HG03571 (cell line): ENCODE measurements around the gene ACKR2.

Source experiments
- ATAC-seq: cut with Tn5 transposase; IDR thresholded peaks from one replicate; pipeline ENCODE4 v1.9.1; 2021; ENCODE audit not compliant: unreplicated experiment

ACKR2 gene

DNA sequence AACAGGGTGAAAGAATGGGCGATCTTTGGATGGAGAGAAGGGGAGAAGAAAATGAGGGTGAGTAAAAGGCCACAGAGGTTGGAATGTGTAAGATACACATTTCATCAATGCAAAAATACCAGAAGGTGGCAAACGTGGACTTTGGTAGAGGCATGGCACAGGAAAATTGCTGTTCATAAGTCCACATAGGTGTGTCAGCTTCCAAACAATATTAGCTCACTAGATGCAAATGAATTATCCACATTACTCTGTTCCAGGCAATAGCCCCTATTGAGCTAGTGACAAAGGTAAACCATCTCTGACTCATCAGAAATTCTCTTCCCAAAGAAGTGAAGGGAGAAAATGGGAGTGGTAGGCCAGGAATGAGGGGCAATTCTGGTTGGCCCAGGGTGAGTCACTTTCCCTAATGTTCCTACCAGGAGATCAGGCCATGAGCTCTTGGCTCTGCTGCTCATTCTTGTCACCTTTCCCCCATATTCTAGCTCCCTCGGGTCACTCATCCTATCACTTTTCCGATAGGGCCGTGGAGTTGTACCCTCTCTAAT lies 19.9 kb downstream of the ACKR2 start:
- ATAC-seq = no peak

DNA sequence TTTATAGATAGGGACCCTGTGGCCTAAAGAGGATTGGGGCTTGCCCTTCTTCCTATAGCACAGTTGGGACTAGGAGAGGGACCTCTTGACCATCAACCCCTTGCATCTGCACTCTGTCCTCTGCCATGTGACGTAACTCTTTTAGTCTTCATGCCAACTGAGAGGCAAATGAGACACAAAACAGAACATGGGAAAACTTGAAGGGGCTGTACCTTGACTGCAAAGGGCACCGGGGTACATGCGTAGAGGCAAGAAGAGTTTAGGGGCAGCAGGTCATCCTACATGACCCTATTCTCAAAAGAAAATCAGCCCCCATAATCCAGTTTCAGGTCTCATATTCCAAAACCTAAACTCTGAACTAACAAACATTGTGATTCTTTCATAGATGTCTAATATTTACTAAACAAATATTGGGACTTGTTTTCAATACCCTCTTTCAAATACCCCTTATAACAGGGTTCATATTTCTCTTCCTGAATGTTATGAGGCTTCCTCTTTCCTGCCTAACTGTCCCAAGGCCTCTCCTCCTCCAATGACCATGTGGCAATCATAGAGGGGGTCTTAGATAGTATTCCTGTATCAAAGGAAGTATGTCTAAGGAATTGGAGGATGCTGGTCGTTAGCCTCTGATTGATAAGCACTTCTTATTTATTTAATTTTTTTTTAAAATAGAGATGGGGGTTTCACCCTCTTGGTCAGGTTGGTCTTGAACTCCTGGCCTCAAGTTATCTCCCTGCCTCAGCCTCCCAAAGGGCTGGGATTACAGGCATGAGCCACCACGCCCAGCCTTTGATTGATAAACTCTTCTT lies 20.6 kb downstream of the ACKR2 start:
- no peak for ATAC-seq

DNA sequence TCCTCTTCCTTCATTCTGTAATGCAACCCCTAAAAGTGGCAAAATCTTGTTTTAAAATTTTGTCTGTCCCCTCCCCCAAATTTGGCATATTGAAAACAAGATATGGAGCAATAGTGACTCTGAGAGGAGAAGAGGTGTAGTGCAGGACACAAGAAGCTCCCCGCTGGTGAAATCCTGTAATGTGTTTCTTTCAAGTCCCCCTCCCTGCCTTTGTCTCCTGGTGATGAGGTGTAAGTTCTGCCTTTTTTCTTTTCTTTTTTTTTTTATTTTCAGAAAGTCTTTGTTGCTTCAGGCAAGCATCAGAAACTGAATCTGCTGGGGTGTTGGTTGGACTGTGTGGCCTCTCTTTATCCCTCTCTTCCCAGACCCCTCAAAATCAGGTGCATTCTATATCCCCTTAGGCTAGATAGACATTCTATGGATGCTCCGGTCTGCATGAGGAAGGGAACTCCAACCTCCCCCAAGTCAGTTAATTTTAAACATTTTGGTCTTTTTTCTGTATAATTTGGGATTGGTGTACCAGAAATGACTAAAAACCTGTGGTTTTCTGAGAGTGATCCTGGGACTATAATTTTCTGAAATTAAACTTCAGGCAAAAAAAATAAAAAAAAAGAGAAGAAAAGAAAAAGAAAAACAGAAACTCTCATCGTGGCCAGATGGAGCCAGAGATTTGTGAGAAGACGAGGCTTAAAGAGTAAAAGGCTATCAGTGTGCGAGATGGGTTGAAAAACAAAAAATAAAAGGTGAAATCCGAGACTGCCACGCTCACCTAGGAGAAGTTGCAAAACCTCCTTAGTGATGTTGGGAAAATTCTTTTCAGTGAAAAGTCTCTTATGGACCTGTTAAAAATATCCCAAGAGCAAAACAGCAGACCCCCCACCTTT lies 21.4 kb downstream of the ACKR2 start:
- ATAC-seq = no peak

DNA sequence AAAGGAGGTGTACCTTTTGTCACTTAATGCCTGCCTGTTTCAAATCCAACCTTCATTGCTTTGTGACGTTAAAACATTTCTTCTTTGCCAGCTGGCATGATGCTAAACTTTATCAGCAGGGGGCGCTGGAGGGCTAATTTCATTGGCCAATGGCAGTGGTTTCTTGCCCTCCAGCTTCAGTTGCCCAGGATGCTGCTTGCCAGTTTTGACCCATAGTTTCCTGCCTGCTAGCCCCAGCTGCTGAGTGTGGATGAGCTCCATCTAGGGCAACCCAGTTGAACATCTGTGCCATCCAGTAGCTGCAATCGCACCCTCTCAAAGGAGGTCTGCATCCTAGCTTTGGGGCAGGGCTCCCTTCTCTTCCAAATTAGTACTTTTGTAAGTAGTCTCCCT lies 22.1 kb downstream of the ACKR2 start:
- no peak for ATAC-seq

DNA sequence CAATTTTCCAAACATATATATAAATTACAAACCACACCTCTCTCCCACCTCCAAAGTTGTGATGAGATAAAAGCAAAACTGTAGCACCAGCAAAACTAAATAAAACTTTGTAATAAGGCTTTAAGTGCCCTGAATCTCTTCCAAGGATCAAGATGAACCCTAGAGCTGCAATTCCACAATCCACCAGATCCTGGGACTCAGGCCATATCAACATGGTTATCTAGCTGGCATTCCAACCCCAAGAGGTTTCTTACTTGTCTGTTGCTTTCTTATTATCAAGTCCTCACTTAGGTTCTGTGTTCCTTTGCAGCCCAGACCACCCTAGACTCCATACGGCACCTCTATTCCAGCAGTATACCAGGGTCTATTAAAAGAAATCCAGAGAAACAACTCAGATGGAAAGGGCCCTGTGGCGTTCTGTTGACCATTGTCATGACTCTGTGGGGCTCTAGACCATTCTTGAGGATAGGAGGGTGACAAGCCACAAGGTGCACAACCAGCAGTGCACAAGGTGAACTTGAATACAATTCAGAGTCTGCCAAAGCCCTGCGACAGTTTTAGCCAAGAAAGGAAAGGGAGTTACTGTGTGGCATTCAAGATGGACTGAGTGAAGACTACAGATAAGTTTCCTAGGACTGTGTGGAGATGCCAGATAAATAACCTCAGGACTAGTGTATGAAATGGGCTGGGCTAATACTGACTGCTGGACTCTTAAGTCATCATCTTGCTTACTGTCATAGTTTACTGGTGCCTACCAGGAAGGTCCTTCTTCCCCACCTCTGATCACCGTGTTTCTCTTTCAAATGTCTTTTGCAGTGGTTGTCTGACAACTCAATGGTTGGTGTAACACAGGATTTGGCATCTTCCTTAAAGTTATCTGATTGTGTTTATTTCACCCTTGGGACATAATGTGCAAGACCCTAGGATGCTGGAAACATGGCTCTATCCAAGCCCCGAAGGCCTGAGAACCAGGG lies 27.2 kb downstream of the ACKR2 start:
- ATAC-seq = no peak

DNA sequence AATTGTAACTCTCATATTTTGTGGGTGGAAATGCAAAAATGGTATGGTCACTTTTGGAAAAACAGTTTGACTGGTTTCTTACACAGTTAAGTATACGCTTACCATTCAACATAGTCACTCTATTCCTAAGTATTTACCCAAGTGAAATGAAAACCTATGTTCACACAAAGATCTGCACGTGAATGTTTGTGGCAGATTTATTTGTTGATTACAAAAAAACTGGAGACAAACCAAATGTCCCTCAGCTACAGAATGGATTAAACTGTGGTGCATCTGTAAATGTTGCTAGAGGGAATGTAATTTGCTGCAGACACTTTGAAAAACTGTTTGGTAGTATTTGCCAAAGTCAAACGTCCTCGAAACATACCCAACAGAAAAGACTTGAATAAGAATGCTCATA lies 29.3 kb downstream of the ACKR2 start:
- no peak for ATAC-seq

DNA sequence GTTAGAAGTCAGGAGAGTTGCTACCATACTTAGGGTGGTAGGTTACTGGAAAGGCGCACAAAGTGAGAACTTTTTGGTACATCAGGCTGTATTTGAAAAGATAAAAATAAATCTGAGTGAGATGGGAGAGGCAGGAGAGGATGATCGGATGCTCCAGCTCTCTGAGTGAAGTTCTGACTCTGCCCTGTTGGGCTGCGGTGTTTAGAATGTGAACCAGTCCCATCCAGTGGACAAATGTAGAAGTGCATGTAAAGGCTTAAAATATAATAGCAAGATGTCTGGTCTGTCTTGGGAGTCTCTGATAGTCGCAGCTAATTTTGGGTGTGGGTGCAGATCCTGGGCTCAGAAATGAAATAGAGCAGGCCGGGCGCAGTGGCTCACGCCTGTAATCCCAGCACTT lies 30.4 kb downstream of the ACKR2 start:
- ATAC-seq = peak; percentile 93

DNA sequence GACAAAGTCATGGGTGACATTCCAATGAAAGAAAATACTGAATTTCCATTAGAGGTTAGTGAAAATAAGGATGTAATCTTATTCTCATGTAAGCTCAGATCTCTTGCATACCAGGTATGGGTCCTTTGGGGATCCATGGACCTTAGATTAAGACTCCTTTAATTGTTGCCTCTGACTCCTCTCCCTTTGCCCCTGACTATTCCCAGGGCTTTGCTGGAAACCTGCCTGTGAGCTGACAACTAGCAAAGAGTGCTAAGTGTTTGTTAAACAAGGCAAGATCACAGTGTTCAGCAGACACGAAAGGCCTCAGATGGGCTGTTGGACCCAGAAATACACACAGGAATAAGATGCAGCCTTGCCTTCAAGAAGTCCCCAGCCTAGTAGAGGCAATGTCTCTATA lies 32.1 kb downstream of the ACKR2 start:
- ATAC-seq = no peak

DNA sequence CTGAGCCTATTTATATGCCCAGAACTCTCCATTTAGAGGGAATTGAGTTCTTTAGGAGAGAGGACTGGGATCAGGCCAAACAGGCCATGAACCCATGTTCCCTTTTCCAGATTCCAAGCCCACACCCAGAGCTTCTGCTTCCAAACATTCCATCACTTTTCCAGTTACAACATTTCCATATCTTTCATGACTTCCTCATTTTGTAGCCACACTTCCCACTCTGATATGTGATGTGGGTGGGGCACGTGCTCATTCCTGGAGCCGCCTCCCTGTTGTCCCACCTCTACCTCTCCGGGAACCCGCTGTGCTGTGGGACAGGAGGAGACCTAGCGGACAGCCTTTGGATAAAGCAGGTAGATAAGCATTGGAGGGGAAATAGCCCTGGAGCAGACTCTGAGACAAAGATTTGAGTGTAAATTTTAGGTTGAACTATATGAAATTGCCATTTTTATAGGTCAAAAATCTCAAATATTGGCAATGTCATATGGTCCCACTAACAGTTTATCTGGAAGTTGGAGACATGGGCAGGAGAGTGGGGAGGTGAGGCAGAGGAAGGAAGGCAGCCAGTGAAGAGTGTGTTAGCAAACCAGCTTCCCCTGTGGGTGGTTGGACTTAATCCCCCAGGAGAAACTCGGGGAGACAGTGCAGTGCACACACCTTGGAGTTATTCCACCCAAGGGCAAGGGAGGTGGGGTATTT lies 34.6 kb downstream of the ACKR2 start:
- ATAC-seq = no peak

DNA sequence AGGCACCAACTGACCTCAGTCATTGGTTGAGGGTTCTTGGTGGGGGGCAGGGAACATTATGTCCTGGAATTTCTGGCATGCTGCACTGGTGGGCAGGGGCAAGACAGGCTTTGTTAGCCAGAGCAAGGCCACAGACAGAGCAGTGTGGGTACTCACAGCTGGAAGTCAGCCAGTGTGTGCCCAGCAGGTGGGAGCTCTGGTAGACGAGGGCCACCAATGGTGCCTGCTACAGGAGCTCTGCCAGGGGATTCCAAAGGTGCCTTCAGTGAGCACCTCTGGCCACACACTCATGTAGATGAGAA lies 35.1 kb downstream of the ACKR2 start:
- no peak for ATAC-seq

DNA sequence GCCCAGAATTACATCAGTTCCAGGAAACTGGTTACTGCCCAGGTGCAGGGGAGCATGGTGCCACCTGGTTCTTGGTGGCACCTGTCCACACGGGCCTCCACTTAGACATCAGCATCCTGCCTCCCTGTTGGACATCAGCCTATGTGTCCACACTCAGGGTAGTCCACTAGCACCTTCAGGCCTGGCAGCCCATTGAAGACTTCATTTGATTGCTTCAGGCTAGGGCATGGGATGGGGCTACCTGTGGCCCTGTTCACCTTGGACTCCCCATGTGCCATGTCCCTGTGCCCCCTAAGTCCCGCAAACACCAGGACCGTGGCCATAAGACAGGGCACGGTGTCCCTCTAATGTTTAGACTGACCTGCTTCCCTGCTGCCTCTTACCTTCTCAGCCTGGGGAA lies 35.6 kb downstream of the ACKR2 start:
- no peak for ATAC-seq

DNA sequence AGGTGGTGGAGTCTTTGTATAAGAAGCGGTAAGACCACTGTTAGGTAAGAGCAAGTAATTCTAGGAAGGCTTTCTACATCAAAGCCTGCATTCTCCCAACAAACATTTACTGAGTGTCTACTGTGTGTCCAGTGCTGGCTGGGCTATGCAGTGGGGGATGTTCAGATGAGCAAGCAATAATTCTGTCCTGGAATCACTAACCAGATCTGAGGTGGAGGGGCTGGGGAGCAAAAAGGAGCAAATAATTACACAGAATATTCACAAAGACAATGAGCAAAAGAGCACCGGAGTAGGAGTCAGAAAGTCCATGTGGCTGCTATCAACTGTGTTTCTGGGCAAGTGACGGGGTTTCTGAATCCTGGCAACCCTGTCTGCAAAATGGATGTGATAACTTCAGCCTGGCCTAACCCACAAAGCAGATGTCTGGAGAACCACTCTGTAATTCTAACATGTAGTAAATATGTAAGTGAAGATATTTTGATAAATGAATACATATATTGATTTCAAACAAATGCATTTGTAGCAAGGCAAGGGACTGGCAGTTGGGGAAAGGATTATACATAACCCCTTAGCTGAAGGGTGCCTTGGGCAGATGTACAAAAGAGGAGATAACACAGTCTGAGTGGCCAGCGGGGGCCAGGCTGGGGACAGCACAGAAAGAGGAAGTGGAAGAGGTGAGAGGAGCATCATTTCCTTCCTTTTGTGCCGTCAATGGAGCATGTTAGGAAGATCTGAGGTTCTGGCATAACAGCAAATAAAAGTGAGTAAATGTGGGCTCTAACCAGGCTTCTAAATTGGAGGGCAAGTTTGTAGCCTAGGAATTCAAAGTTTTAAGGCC lies 37.7 kb downstream of the ACKR2 start:
- ATAC-seq = no peak

DNA sequence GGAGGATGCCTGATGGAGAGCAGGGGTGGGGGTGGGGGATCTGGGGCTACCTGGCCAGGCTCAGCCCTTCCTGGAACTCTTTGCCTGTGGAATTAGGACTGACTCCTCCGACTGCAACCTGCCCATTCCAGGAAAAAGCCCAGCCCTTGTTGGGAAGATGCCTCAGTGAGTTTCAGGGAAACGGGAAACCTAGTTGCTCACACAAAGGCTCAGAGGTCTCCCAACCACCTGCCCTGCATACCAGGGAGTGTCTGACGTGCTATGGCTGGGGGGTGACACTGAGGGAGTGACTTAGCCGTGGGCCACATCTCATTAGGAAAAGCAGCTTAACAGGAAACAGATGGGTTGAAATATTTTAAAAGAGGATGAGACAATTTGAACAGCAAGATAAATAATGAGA lies 38.5 kb downstream of the ACKR2 start:
- ATAC-seq = no peak

DNA sequence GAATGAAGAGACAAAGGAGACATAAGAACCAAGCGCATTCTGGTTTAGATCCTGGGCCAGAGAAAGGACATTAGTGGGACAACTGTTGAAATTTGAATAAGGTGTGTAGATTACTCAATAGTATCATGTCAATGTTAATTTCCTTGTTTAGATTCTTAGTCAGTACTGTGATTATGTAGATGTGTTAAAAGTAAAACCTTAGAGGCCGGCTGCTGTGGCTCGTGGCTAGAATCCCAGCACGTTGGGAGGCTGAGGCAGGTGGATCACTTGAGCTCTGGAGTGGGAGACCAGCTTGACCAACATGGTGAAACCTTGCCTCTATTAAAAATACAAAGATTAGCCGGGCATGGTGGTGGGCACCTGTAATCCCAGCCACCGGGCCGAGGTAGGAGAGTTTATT lies 39.8 kb downstream of the ACKR2 start:
- no peak for ATAC-seq

DNA sequence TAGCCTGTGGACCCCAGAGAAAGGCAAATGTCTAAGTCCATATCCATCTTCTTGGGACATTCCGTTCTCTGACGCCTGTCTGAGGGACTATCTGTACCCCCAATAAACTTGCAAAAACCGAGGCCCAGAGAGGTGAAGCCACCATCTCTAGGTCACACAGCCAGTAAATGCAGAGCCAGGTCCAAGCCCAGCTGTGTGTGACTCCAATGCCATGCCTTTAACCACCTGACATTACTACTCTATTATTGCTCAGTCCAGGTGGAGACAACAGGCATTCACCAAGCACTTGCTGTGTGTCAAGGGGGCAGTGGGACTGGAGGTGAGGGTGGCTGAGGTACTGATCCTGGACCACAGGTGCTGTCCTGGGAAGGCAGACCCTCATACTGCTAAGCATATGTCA lies 41.0 kb downstream of the ACKR2 start:
- ATAC-seq = no peak

DNA sequence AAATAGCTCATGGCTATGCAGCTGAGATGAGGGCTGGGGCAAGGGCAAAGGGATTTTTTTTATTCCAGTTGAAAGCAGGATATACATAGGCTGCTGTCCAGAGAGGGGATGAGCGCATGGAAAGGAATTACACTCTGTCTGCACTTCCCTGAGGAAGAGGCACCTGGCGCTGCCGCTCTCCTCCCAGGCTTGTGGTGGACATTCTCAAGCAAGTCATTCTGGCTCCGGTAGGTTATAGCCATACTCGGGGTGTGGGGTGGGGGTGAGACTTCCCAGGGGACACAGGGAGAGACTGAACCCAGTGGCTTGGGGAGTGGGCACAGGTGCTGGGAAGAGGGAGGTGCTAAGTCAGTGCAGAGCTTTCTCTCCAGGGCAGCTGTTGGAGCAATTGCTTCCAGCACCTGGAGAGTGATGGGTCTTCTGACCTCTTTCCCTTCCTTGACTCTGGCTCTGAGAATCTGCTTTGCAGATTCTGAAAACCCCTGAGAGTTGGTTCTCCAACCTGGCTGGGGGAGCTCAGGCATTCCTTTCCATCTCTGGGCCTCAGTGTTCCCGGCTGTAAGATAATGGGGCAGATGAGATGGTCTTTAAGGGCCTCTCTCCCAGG lies 42.1 kb downstream of the ACKR2 start:
- no peak for ATAC-seq

DNA sequence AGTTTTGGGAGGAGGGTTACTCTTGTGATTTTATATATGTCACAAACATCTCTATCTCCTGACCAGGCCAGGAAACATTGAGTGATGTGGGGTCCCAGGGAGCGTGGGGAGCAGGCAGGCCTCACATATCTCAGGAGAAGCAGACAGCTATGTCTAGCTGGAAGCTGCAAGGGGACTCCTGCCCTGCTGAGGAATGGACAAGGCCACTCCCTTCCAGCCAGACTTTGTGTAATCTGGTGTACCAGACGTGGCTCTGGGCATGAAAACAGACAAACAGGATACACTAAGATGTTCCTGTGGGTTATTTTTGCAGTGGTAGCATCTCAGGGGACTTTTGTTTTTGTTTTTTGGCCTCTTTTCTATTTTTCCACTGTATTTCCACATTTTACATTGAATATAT lies 43.2 kb downstream of the ACKR2 start:
- ATAC-seq = no peak

DNA sequence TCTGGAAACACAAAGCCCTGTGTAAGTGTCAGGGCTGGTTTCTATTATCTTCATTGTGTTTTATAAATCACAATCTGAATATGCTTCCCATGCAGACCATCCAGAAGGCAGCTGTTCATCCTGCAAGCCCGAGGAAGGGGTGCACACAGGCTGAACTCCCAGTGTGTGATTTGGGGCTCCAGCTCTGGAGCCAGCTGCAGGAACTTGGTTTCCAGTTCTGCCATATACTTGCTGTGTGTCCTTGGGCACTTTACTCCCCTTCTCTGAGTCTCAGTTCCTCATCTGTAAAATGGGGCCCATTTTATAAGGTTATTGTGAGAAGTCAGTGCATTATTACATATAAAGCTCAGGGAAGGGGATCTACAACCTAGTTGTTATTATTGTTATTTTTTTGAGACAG lies 43.8 kb downstream of the ACKR2 start:
- no peak for ATAC-seq

DNA sequence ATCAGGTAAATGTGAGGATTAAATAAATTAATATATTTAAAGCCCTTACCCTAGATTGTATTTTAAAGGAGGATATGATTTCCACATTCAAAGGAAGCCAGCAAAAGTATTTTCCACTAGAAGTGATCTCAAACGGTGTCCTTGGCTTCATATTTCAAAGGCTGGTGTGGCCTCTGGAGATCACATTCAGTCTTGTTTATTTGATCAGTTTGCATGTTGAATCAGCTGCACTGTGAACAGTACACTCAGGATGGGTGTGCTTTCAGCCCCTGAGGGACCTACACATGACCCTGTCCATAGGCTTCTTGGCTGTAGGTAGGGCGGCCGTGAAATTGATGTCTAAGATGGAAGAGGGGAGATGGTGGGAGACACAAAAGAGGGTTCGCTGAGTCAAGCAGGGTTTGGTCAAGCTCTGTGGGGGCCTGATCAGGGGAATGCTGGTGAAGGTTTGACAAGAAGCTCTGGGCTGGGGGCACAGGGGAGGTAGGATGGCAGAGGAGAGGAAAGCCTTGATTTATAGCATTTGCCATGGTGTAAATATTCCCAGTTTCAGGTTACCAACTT lies 44.6 kb downstream of the ACKR2 start:
- ATAC-seq = no peak
